HG03139 (cell line): ENCODE measurements around the gene ATG14.
A peak's percentile ranks its signal among the peaks of the same experiment; 100 is the strongest.
"Not testable (repeated sequence)": the region's sequence is repeated elsewhere in the genome, so short reads cannot be mapped to it uniquely, and the experiment has no call there.

ENCODE experiments used
- ATAC-seq: cut with Tn5 transposase; IDR thresholded peaks from one replicate; pipeline ENCODE4 v1.9.1; 2021; ENCODE audit not compliant: unreplicated experiment

The ATG14 gene, protein sequence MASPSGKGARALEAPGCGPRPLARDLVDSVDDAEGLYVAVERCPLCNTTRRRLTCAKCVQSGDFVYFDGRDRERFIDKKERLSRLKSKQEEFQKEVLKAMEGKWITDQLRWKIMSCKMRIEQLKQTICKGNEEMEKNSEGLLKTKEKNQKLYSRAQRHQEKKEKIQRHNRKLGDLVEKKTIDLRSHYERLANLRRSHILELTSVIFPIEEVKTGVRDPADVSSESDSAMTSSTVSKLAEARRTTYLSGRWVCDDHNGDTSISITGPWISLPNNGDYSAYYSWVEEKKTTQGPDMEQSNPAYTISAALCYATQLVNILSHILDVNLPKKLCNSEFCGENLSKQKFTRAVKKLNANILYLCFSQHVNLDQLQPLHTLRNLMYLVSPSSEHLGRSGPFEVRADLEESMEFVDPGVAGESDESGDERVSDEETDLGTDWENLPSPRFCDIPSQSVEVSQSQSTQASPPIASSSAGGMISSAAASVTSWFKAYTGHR

DNA sequence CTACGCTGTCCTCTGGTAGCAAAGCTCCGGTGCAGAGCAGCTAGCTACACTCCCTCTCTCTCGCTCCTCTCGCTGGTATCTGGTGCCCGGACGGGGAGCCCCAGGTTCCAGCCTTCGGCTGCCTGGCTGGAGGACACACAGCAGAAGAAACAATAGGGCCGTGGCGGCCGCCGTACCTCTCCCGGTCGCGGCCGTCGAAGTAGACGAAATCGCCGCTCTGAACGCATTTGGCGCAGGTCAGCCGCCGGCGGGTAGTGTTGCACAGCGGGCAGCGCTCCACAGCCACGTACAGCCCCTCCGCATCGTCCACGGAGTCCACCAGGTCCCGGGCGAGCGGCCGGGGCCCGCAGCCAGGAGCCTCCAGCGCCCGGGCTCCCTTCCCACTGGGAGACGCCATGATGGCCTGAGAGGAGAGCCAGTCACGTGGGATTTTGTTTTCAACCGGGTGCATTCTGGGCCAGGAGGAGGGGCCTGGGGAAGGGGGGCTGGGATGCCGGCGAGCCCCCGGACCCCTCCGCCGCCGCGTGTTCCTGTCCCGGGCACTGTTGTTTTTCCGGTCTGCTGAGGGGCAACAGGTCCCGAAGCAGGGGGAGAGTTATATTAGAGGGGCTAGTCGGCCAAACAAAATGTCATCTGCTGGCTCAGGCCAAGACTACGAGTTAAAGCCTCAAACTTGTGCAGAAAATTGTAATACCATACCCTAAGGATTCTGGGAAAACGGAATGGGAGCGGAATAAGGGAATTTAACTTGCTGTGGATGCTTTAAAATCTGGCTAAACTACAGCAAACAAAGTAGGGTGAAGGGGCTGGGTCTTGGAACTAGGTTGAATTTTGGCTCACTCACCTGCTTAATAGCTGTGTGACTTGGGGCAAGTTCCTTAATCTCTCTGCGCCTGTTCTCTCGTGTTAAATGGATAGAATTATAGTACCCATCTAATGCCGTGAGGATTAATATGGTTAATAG is at the start of gene ATG14:
ATG14 (minus strand) TSS at position 405 of the 964 bp plus-strand sequence; CDS start at position 397, 8 bp downstream.
- ATAC-seq: peak; percentile 88

DNA sequence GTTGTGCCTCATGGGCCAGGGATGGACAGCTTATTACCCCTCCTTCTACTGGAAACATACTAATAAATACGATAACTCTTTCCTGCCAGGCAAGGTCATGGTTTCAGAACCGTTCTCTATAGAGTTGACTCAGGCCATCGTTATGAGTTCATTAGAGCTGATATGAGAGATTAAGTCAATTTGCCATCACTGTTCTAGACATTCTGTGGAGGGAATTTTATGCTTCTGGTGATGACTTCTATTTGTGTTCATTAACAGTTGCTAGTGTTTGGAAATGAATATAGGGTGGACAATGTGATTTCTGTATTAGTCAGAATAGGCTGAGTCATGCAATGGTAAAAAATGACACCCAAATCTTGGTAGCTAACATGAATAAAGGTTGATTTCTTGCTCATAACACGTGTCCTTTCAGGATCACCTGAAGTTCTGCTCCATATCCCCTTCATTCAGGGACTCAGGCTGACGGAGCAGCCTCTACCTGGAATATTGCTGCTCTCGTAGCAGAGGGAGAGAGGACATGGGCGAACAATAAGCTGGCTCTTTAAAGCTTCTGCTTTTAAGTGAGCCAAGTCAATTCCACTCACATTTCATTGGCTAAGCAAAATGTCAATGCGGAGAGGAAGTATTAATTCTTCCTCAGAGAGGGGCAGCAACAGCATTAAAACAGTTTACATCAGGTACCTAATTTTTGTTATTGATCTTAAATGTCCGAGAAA is 47.3 kb upstream of the ATG14 start:
- ATAC-seq: peak; percentile 81

DNA sequence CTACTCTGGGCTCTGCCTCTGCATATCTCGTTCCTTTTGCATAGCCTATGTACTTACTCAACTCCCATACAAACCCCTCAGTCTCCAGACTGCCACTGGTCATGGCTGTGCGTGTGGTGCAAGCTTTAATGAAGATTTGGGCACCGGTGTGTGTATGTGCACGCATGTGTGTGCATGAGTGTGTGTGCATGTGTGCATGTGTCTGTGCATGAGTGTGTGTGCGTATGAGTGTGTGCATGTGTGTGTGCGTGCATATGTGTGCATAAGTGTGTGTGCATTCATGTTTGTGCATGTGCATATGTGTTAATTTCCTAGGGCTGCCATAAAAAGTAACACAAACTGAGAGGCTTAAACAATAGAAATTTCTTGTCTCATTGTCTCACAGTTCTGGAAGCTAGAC is 45.9 kb upstream of the ATG14 start:
- ATAC-seq: no peak

DNA sequence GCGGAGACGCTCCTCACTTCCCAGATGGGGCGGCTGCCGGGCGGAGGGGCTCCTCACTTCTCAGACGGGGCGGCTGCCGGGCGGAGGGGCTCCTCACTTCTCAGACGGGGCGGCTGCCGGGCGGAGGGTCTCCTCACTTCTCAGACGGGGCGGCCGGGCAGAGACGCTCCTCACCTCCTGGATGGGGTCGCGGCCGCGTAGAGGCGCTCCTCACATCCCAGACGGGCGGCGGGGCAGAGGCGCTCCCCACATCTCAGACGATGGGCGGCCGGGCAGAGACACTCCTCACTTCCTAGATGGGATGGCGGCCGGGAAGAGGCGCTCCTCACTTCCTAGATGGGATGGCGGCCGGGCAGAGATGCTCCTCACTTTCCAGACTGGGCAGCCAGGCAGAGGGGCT is 44.8 kb upstream of the ATG14 start:
- ATAC-seq: not testable (repeated sequence)

DNA sequence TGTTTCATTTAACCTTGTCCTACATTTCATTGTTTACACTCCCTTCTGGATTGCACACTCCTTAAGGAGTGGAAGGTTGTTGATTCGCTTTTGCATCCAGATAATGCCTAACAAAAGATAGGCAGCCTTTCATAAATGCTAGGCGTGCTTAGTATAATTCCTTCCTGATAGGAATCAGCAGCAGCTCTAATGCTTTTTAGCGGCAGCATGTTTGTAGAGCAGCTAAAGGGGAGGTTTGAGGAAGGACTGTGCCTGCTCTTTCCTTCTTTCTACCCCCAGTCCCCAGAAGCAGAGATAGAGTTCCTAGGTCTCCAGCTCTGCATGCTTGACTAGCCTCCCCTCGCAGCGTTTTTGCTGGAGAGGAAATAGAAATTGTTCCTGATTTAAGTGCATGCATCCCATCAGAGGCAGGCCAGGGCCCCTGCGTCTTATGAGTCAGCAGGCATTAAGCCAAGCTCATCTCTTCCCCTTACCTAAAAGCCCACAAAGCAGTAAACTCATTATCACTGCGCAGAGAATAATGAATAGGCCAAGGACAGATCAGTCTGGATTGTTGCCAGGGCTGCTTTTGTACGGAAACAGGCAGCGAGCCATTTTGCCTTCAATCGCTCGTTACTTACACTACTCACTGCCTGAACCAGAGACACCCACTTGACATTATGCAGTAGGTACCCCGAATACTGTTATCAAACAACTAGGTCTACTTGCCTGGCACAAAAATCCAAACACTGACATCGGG is 42.8 kb upstream of the ATG14 start:
- ATAC-seq: no peak

DNA sequence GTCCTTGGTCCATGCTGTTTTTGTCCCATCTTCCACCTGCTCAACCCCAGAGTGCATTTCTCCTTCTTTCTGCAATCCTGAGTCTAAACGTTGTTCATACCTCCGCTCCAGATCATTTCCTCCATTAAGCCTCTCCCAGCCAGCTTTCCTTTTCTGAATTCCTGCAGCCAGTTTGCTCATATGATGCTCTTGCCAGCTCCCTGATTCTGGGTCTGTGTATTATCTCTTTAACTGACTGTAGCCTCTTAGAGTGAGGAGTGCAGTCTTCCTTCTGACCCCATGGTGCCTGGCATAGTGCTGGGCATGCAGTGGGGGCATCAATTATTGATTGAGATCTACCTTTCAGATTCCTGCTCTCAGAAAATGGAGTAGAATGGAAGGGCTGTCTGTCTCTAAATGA is 40.3 kb upstream of the ATG14 start:
- ATAC-seq: no peak

DNA sequence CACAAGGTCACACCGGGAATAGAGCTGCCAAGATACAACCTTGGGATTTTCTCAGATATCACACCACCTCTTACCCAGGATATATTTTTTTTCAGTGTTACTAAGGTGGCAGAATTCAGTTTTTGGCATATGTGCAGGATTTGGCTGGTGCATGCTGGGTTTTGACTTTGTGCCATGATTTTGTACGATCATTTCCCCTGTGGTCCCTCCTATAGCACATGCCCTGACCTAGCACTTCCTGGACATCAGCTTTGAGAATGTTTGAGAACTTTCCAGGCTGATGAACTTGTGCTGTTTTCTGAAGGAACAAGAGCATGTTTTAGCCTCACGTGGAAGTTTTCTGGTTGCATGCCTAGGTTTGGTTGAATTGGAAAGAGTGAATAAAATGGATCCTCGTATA is 39.8 kb upstream of the ATG14 start:
- ATAC-seq: no peak

DNA sequence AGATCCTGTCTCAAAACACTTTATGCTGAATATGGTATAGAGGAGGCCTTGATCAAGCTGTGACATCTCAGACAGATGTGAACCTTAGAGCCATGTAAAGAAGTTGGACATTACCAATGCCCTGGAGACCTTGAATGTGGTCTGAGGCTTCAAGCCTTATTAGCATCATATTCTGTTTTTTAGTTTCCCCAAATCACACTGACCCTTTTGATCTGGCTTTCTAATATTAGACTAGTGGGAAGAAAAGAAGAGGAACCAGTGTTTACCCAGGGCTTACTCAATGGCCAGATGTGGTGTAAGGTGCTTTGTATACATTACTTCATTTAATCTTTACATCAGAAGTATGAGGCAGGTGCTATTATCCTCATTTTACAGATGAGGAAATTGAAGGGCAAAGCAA is 39.4 kb upstream of the ATG14 start:
- ATAC-seq: peak; percentile 52

DNA sequence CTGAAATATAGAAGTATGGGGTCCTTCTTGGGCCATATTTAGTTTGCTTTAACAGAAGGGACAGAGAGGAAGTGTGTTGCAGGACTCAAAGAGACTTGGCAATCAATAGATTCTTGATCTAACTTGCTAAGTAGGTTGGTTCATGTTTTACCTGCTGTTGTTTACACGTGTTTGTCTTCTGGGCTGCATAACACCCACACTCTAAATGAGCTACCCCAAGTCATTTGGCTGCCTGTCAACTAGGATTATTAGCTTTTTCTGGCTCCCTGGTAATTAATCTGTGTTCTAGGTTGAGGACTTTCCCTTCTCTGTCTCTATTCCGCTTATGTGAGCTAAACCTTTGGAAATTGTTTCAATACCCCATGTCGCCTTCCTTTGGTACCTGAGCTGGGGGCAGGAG is 38.9 kb upstream of the ATG14 start:
- ATAC-seq: no peak

DNA sequence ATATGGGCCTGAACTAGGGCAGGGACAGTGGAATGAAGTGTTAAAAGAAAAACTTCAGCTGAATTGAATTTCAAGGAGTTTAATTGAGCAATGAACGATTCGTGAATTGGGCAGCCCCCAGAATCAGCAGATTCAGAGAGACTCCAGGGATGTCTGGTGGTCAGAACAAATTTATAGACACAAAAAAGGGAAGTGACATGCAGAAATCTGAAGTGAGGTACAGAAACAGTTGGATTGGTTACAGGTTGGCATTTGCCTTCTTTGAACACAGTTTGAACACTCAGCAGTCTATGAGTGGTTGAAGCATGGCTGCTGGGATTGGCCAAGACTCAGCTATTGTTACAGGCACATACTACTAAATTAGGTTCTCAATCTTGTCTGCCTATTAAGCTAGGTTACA is 38.5 kb upstream of the ATG14 start:
- no peak for ATAC-seq

DNA sequence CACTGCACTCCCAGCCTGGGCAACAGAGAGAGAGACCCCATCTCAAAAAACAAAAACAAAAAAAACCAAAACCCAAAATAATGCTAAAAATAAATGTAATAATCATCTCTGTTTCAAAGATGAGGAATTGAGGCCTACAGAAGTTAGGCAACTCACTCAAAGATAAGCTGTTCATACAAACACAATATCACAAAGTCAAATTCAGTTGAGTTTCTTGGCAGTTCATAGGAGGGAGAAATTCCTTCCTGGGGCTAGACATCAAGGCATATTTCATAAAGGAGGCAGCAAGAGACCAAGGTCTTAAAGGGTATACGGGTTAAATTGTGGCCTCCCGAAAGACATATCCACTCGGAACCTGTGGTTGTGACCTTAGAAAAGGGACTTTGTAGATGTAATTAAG is 37.5 kb upstream of the ATG14 start:
- no peak for ATAC-seq

DNA sequence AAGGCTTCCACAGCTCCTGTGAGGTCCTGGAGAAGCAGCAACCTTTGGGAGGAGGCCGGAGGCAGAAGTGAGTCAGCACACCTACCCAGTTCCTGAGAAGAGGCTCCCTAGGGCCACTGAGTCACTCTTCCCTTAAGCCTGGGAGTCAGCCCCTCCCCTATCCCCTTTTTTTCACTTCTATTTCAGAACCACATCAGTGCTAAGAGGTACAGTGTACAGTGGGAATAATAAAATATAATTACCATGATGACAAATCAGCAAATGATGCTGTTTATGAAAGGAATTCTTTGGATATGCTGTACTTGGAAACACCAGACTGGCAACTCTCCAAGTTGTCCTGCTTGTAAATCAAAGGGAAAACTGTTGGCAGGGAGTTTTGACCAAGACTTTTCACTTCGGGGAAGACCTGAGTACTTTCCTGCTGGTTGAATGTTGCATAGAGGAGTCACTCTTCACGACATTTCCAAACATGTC is 36.5 kb upstream of the ATG14 start:
- ATAC-seq: no peak

DNA sequence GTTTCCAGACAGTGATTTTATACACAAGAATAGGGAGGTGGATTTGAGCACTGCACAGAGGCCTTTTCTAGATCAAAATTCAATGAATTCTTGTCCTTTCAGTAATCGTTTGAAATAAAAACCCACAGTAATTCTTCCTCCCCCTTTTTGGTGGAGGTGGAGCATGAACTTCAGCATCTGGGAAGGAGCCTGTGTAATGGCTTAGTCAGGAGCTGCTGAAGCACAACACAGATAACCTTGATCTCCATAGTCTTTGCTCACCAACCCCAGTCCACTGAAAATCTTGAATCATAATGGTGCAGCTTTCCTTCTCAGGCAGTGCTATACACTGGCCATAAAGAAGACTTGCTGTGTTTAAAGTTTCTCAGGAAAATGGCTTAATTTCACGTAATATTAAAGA is 35.2 kb upstream of the ATG14 start:
- ATAC-seq: no peak

DNA sequence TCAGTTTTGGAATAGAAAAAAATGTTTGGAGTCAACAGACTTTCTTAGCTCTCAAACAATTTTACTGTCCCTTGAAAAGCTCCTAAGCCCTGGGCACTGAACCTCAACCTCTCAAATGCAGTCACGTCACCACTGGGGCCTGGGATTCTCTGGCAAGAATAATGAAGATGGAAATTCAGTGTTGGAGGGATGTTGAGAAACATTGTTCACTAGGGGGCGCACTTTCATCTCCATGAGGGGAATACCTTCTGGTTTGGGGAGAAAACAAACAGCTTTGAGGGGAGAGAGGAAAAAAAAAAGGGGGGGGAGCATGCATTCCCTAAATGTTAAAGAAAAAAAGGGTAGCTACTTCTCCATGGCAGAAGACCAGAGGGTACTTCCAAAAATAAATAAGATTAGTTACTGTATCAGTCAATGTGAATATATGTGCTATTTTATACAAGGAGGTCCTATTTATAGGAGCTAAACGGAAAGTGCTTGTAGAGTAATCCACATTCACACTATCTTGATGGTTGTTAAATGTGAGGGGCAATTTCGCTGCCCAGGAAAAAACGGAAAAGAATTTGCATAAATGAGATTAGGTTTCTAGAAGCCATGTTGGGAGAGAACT is 34.6 kb upstream of the ATG14 start:
- no peak for ATAC-seq

DNA sequence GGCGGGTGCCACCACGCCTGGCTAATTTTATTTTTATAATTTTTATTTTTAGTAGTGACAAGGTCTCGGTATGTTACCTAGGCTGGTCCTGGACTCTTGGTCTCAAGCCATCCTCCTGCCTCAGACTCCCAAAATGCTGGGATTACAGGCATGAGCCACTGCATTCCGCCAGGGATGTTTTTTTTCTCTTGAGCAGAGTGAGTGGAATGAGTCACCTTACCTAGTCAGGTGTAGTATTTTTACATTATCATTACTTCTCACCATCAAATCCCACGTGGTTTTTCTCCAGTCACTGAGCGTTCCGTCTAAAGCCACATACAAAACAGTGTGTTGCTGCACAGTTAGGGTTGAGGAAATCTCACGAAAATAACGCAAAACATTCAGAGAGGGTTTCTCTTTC is 29.7 kb upstream of the ATG14 start:
- no peak for ATAC-seq

DNA sequence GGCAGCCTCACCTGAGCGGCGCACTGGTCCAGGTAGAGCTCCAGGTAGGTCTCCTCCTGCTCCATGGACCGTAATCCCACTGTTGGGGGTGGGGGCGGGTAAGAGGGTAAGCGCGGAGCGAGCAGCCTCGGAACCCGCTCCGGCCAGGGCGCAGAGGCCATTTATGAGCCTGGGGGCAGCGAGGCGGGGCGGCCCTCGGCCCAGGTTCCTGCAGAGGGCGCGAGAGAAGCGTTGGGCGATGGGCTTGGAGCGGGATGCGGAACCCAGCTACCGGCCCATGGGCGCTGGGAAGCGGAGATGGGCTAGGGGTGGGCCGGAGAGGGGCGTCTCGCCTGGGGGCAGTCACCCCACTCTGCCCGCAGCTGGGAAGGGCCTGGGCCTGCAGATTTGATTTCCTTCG is 28.8 kb upstream of the ATG14 start, which contains the start of gene TBPL2:
TBPL2 (minus strand) TSS at position 232 of the 400 bp plus-strand sequence; CDS start at position 65, 167 bp downstream.
- ATAC-seq: no peak

DNA sequence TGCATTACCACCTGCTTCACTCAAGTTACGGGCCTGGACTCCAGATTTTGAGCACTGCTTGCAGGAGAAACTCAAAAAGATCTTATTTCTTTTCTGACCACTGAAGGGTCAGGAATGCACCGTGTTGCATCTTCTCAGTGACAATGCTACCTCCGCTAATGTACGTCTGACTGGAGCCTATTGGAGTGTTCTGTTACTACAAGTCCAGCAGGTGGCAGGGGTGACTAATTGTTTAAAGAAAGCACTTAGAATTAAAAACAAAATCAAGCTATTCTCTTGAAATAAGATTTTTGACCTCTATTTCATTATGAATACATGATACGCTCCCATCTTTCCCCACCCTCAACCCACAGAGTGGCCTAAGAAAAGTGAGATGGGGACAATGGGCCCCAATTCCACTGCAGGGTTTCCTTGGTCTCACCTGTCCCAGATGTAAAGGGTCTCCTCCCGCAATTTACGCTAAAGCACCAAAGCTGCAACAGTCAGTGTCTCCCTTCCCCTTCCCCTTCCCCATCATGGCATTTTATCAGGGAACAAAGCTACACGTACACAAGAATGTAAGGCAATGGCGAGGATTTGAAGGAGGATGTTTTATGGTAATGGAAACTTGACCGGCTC is 26.5 kb upstream of the ATG14 start:
- no peak for ATAC-seq

DNA sequence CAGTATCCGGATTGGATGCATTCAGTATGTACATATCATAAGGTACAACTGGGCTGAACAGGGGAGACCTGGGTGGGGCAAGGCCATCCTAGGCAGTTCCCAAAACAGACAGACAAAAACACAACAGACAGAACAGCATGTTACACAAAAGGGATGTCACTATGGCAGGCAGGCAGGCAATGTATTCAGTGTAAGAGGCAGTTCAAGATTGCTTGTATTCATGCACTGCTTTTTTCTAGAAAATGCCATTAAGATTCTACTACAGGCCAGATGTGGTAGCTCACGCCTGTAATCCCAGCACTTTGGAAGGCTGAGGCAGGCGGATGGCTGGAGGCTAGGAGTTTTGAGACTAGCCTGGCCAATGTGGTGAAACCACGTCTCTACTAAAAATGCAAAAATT is 25.3 kb upstream of the ATG14 start:
- no peak for ATAC-seq

DNA sequence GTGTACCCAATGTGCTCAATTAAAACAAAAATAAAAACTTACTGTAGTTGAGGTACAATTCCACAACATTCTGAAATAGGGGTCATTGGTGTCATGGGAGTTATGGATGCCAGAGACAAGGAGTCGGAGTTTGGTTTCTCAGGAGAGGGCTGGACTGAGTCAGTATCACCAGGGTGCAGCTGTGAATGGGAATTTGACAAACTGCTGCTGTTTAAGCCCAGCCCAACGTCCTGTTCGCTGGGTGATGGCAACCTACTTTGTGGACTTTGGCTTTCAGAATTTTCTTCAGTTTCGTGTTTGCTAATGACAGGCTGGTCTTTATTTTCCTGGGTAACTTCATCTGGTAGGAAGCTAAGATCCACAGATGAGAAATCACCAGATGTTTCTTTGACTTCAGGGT is 24.9 kb upstream of the ATG14 start:
- ATAC-seq: no peak
